HFFc6 (cell line): ENCODE measurements around the gene KCMF1. TPM values are rescaled to one million over a fixed set of nuclear protein-coding genes. Genes with fewer than 3 reads are reported as not detected.

Experiments
- DNase-seq: peaks from one replicate; pipeline ENCODE4 v3.0.0-alpha.2; 2018
- H3K27ac Mint-ChIP-seq: 2 replicates; pipeline ENCODE4 v1.8.0; 2020; ENCODE audit warnings: mild to moderate bottlenecking, mixed read lengths
- H3K27me3 Mint-ChIP-seq: 2 replicates; pipeline ENCODE4 v1.8.0; 2021; ENCODE audit warnings: mild to moderate bottlenecking, moderate library complexity, mixed read lengths; ENCODE audit not compliant: insufficient read depth
- H3K36me3 Mint-ChIP-seq: 2 replicates; pipeline ENCODE4 v1.8.0; 2021; ENCODE audit warnings: low read depth, mixed read lengths
- H3K4me1 Mint-ChIP-seq: 2 replicates; pipeline ENCODE4 v1.8.0; 2020; ENCODE audit warnings: low read depth, mixed read lengths
- H3K4me3 Mint-ChIP-seq: 2 replicates; pipeline ENCODE4 v1.8.0; 2020; ENCODE audit warnings: mild to moderate bottlenecking, moderate library complexity, mixed read lengths
- H3K9me3 Mint-ChIP-seq: 2 replicates; pipeline ENCODE4 v1.8.0; 2020; ENCODE audit warnings: mild to moderate bottlenecking, mixed read lengths
- CTCF ChIP-seq: fragments of 200-600 bp; sonication (generic); IDR thresholded peaks from 2 replicates; pipeline ENCODE4 v1.5.0; 2021; ENCODE audit warnings: antibody characterized with exemption, mild to moderate bottlenecking
- total RNA-seq, 6 experiments: library from RNA; stranded (reverse); fragmentation: NEBNext Ultra II Directional; extraction: Animal tissue kit (Norgen Biotek cat#: 25700); gene quantifications; 2 replicates in 1 of 6; 3 replicates in 5 of 6; pipeline ENCODE4 v1.2.3, GENCODE V29; 2021

KCMF1 gene
- total RNA-seq, 6 experiments from 2014 or later = 95.7 to 105 (median 101) TPM

- peaks cover 2% of the 10 kb centered on the region; the same call in 1 of the 2 replicates for H3K27me3 Mint-ChIP-seq
- peaks cover 63% of the 10 kb centered on the region for H3K4me1 Mint-ChIP-seq
- H3K27ac Mint-ChIP-seq = peak overlapping the region; percentile 79
- peak overlapping the region; percentile 43; the same call in 1 of the 2 replicates for H3K4me3 Mint-ChIP-seq
- peak; percentile 33 for DNase-seq
- peaks cover 4% of the 10 kb centered on the region for H3K36me3 Mint-ChIP-seq
- H3K9me3 Mint-ChIP-seq = no peaks in the 10 kb centered on the region
- peak; percentile 78 for TF ChIP-seq CTCF
Measured at GRCh38 chr2:85017411-85018048, 46.6 kb downstream of the KCMF1 start.

- H3K36me3 Mint-ChIP-seq = peaks cover 5% of the 10 kb centered on the region; the same call in 1 of the 2 replicates
- peak overlapping the region; percentile 79 for H3K27ac Mint-ChIP-seq
- H3K4me3 Mint-ChIP-seq = peak overlapping the region; percentile 43; the same call in 1 of the 2 replicates
- peak; percentile 41 for TF ChIP-seq CTCF
- H3K27me3 Mint-ChIP-seq = peaks cover 2% of the 10 kb centered on the region; the same call in 1 of the 2 replicates
- no peaks in the 10 kb centered on the region for H3K9me3 Mint-ChIP-seq
- DNase-seq = no peak
- H3K4me1 Mint-ChIP-seq = peaks cover 58% of the 10 kb centered on the region
Measured at GRCh38 chr2:85018049-85018447, 47.1 kb downstream of the KCMF1 start.

GRCh38 chr2:85019121-85019520 is 48.2 kb downstream of the KCMF1 start:
- H3K27ac Mint-ChIP-seq = peak overlapping the region; percentile 36
- peaks cover 55% of the 10 kb centered on the region for H3K4me1 Mint-ChIP-seq
- no peak for DNase-seq

GRCh38 chr2:85022232-85022631 is 51.3 kb downstream of the KCMF1 start:
- Mint-ChIP-seq H3K36me3 (peaks cover 20% of the 10 kb centered on the region), H3K9me3 (no peaks in the 10 kb centered on the region), H3K27ac (no peak overlapping the region), H3K27me3 (peaks cover 3% of the 10 kb centered on the region; the same call in 1 of the 2 replicates), H3K4me3 (no peak overlapping the region), H3K4me1 (peaks cover 42% of the 10 kb centered on the region)
- DNase-seq = no peak
- no peak for TF ChIP-seq CTCF

More at GRCh38 chr2:85019121-85019520, 48.2 kb downstream of the KCMF1 start:
- Mint-ChIP-seq H3K4me3 (no peak overlapping the region), H3K9me3 (no peaks in the 10 kb centered on the region), H3K36me3 (peaks cover 12% of the 10 kb centered on the region), H3K27me3 (peaks cover 2% of the 10 kb centered on the region; the same call in 1 of the 2 replicates)
- TF ChIP-seq CTCF = no peak

GRCh38 chr2:85024372-85025047 is 53.5 kb downstream of the KCMF1 start:
- peaks cover 30% of the 10 kb centered on the region for H3K36me3 Mint-ChIP-seq
- H3K27me3 Mint-ChIP-seq = peaks cover 3% of the 10 kb centered on the region; the same call in 1 of the 2 replicates
- H3K27ac Mint-ChIP-seq = no peak overlapping the region
- no peak overlapping the region for H3K4me3 Mint-ChIP-seq
- no peak for TF ChIP-seq CTCF
- no peak for DNase-seq
- H3K9me3 Mint-ChIP-seq = no peaks in the 10 kb centered on the region
- H3K4me1 Mint-ChIP-seq = peaks cover 32% of the 10 kb centered on the region
